ENCODE results near the gene TMEM117.

TMEM117 gene

GRCh38 chr12:43880547-43880946 lies 44.7 kb downstream of the TMEM117 start:
- TF ChIP-seq JUND (IDR thresholded peaks at IDR 0.05; ENCODE audit: low read depth), result no peak
- in situ Hi-C loops (cut with HindIII; ENCODE audit: low pct_unique_long_range_greater_than_20kb, low sequenced_read_pairs), result no loop called here
- DNase-seq (ENCODE audit: low read depth in 1 of 2, low spot score in 1 of 2), result no peak

DNA sequence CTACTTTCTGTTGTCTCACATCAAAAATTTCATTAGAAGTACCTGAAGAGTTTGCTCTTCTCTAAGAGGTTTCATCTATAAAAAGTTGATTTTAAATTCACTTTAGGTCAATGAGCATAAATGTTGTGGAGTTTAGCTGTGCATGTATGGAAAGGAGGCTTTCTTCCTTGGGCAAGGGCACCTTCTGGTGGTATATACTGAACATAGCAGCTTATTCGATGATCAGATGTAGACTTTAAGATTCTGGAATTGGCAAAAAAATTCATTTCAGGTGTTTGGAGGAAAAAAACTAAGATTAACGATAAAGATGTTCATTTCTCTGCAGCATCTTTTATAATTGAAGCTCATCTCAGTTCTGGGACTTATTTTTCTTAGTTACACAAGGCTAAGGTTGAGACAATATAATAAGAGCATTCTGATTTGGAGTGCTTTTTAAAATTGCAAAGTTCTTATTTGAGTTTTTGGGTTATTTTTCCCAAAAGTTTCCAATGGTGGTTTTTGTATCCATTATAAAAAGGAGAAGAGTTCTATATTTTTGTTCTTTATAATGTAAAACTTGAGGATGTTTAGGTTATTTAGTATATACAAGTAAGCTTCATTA lies 46.8 kb downstream of the TMEM117 start:
- peak; percentile 37 to 76 for DNase-seq (ENCODE audit: low read depth in 1 of 2, low spot score in 1 of 2)
- in situ Hi-C loops (cut with HindIII; ENCODE audit: low pct_unique_long_range_greater_than_20kb, low sequenced_read_pairs), result no loop called here
- TF ChIP-seq JUND (IDR thresholded peaks at IDR 0.05; ENCODE audit: low read depth), result no peak

DNA sequence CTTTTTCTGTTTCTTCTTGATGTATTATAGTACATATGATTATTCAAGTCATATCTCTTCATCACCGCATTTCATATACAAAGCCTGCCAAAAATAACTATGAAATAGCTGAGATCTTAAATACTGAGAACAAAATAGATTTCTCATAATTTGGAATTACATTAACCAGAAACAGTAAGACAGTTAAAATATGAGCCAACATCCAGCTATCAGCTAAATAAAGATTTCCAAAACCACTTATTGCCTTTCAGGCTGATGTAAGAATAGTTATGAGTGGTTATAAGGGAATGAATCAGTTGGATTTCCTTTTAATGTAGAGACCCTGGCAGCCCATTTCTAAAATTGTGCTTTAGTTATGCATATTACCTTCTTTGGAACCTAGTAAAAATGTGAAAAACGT lies 47.4 kb downstream of the TMEM117 start:
- no peak for TF ChIP-seq JUND (IDR thresholded peaks at IDR 0.05; ENCODE audit: low read depth)
- in situ Hi-C loops (cut with HindIII; ENCODE audit: low pct_unique_long_range_greater_than_20kb, low sequenced_read_pairs), result no loop called here
- no peak for DNase-seq (ENCODE audit: low read depth in 1 of 2, low spot score in 1 of 2)

- TF ChIP-seq JUND (IDR thresholded peaks at IDR 0.05; ENCODE audit: low read depth), result no peak
- in situ Hi-C loops (cut with HindIII; ENCODE audit: low pct_unique_long_range_greater_than_20kb, low sequenced_read_pairs), result no loop called here
- no peak for DNase-seq (ENCODE audit: low read depth in 1 of 2, low spot score in 1 of 2)
Measured at GRCh38 chr12:43883748-43884147, 47.9 kb downstream of the TMEM117 start.

- no peak for TF ChIP-seq JUND (IDR thresholded peaks at IDR 0.05; ENCODE audit: low read depth)
- DNase-seq (ENCODE audit: low read depth in 1 of 2, low spot score in 1 of 2), result no peak
- in situ Hi-C loops (cut with HindIII; ENCODE audit: low pct_unique_long_range_greater_than_20kb, low sequenced_read_pairs), result no loop called here
Measured at GRCh38 chr12:43884683-43885410, 49.0 kb downstream of the TMEM117 start.

GRCh38 chr12:43887397-43887796 lies 51.5 kb downstream of the TMEM117 start:
- in situ Hi-C loops (cut with HindIII; ENCODE audit: low pct_unique_long_range_greater_than_20kb, low sequenced_read_pairs), result no loop called here
- DNase-seq (ENCODE audit: low read depth in 1 of 2, low spot score in 1 of 2), result no peak
- no peak for TF ChIP-seq JUND (IDR thresholded peaks at IDR 0.05; ENCODE audit: low read depth)

DNA sequence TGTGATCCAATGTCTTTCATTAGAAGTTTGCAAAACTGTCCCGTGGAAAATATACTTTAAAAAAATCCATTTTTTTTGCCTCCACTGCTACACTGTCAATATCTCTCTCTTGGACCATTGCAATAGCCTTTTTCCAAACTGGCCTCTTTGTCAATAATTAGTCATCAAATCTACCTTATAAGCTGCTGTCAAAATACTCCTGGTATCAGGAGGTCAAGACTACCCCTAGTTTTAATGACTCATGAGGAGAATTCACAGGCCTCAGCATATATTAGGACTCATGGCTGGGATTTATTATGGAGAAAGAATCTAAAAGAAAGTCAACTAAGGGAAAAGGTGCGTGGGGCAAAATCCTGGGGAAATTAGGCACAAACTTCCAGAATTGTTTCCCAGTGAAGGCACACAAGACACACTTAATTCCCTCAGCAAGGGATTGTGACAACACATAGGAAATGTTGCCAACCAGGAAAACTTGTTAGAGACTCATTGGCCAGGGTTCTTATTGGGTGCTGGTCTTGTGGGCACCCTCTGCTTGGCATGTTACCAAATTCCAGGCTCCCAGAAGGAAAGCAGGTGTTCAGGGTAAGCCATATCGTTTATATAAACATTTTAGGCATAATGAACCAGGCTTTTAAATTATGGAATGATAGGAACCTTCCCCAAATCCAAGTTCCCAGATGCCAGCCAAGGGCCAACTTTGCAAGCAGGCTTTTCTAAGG lies 56.1 kb downstream of the TMEM117 start:
- DNase-seq (ENCODE audit: low read depth in 1 of 2, low spot score in 1 of 2), result no peak
- in situ Hi-C loops (cut with HindIII; ENCODE audit: low pct_unique_long_range_greater_than_20kb, low sequenced_read_pairs), result no loop called here

GRCh38 chr12:43893670-43894069 lies 57.8 kb downstream of the TMEM117 start:
- no peak for TF ChIP-seq JUND (IDR thresholded peaks at IDR 0.05; ENCODE audit: low read depth)
- in situ Hi-C loops (cut with HindIII; ENCODE audit: low pct_unique_long_range_greater_than_20kb, low sequenced_read_pairs), result no loop called here
- no peak for DNase-seq (ENCODE audit: low read depth in 1 of 2, low spot score in 1 of 2)

More for the DNA sequence above, 56.1 kb downstream of the TMEM117 start:
- TF ChIP-seq JUND (IDR thresholded peaks at IDR 0.05; ENCODE audit: low read depth), result no peak

DNA sequence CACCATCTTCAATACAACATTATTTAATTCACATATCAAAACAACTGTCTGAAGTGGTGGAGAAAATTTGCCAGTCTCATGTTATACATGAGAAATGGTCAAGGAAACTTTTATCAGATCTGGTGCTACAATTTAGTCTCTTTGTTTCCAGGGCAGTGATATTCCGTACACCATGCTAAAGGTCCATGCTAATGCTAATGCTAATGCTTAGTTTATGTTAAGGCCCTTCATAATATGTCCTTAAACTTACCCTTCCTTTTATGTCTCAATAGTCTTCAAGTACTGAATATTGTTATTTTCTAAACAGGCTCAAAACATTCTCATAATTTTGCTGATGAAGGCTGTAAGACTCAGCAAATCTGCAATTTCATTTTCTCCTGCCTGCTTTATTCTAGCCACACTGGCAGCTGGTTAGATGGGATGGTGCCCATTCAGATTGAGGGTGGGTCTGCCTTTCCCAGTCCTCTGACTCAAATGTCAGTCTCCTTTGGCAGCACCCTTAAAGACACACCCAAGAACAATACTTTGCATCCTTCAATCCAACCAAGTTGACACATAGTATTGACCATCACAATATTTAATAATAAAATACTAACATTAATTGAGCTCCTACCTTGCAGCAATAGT lies 59.8 kb downstream of the TMEM117 start:
- in situ Hi-C loops (cut with HindIII; ENCODE audit: low pct_unique_long_range_greater_than_20kb, low sequenced_read_pairs), result no loop called here
- no peak for TF ChIP-seq JUND (IDR thresholded peaks at IDR 0.05; ENCODE audit: low read depth)
- no peak for DNase-seq (ENCODE audit: low read depth in 1 of 2, low spot score in 1 of 2)

DNA sequence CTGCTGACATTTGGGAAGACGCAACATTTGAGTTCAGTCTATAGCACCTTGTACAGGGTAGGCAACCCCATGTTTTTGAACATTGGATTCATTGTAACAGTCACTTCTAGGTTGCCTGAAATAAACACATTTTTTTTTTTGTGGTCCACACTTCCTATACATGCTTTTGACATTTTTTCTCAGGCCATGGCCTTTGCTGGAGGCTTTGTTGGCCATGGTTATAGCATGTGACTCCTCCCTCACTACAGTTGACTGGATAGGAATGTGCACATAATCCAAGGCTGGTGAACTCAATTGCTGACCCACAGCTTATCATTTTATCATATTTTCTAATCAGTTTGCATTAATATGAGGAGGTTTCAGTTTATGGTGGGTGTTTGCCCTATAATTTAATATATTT lies 60.6 kb downstream of the TMEM117 start:
- in situ Hi-C loops (cut with HindIII; ENCODE audit: low pct_unique_long_range_greater_than_20kb, low sequenced_read_pairs), result no loop called here
- TF ChIP-seq JUND (IDR thresholded peaks at IDR 0.05; ENCODE audit: low read depth), result no peak
- no peak for DNase-seq (ENCODE audit: low read depth in 1 of 2, low spot score in 1 of 2)

GRCh38 chr12:43898474-43898873 lies 62.6 kb downstream of the TMEM117 start:
- in situ Hi-C loops (cut with HindIII; ENCODE audit: low pct_unique_long_range_greater_than_20kb, low sequenced_read_pairs), result no loop called here
- TF ChIP-seq JUND (IDR thresholded peaks at IDR 0.05; ENCODE audit: low read depth), result no peak
- DNase-seq (ENCODE audit: low read depth in 1 of 2, low spot score in 1 of 2), result no peak

GRCh38 chr12:43899574-43899973 lies 63.7 kb downstream of the TMEM117 start:
- DNase-seq (ENCODE audit: low read depth in 1 of 2, low spot score in 1 of 2), result no peak
- no peak for TF ChIP-seq JUND (IDR thresholded peaks at IDR 0.05; ENCODE audit: low read depth)
- in situ Hi-C loops (cut with HindIII; ENCODE audit: low pct_unique_long_range_greater_than_20kb, low sequenced_read_pairs), result no loop called here

- in situ Hi-C loops (cut with HindIII; ENCODE audit: low pct_unique_long_range_greater_than_20kb, low sequenced_read_pairs), result no loop called here
- no peak for TF ChIP-seq JUND (IDR thresholded peaks at IDR 0.05; ENCODE audit: low read depth)
Measured at GRCh38 chr12:43903686-43904085, 67.8 kb downstream of the TMEM117 start.

More at GRCh38 chr12:43903686-43904085, 67.8 kb downstream of the TMEM117 start:
- DNase-seq (ENCODE audit: low read depth in 1 of 2, low spot score in 1 of 2), result no peak

All from T47D (cell line).